ENCODE results near the gene AK1. TPM values are rescaled to one million over a fixed set of nuclear protein-coding genes. Genes with fewer than 3 reads are reported as not detected.

The AK1 gene
- total and polyA plus RNA-seq, 2 of the 13 experiments (the other 11 are each of a cell fraction or from before 2014, with no cell fraction given) = 19.1 to 32.8 TPM

DNA sequence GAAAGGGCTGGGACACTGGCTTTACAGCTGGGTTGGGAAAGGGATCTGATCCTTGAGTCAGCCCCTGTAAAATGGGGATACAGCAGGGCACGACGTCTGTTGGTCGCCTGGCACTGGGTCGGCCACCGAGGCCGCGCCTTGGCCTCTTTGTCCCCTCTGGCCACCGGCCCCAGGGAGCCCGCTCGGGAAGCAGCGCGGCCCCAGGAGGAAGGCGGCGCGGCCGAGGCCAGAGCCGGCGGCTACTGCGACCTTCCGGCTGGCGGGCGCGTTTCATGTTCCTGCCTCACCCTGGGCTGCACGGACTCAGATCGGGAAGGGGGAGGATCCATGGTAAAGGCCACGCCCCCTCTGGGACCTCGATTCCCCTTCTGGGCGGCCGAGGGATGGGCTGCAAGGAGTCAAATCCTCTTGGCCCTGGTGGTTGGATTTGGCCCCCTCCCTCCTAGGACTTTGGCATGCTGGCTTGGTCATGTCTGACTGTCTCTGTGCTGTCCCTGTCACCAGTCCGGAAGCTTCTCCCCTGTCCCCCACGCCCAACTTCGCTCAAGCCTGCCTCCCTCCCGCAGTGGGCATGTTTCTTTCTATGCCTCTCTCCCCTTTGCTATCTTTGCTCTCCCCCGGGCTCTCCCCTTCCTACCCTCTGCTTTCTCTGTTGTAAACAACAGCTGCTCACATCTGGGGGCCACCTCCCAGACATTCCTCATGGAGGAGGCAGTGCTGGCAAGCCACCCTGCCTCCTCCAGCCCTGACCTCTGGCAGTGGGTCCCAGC is 49.0 kb downstream of the AK1 start (continued):
- TF ChIP-seq, protein P1, sequence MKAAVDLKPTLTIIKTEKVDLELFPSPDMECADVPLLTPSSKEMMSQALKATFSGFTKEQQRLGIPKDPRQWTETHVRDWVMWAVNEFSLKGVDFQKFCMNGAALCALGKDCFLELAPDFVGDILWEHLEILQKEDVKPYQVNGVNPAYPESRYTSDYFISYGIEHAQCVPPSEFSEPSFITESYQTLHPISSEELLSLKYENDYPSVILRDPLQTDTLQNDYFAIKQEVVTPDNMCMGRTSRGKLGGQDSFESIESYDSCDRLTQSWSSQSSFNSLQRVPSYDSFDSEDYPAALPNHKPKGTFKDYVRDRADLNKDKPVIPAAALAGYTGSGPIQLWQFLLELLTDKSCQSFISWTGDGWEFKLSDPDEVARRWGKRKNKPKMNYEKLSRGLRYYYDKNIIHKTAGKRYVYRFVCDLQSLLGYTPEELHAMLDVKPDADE (CRISPR knock-in tag; IDR thresholded peaks at IDR 0.05) = no peak
- TF ChIP-seq ATF7-NPFF (CRISPR knock-in tag; IDR thresholded peaks at IDR 0.05; ENCODE audit: low read depth) (peak; percentile 48; the same call in 1 of the 2 replicates), ZBTB8A (CRISPR knock-in tag; IDR thresholded peaks at IDR 0.05; ENCODE audit: borderline replicate concordance, low read depth) (no peak), BRD4 (CRISPR knock-in tag; IDR thresholded peaks at IDR 0.05) (no peak), TCF7L2 (IDR thresholded peaks at IDR 0.05; ENCODE audit: low read depth, low read length) (no peak), ZFP36 (IDR thresholded peaks at IDR 0.05; ENCODE audit: borderline replicate concordance, low read depth, low read length, partially characterized antibody) (no peak), HIVEP1 (CRISPR knock-in tag; IDR thresholded peaks at IDR 0.05) (no peak), MAFG (CRISPR knock-in tag; IDR thresholded peaks at IDR 0.05) (no peak), TBL1XR1 (IDR thresholded peaks at IDR 0.05; ENCODE audit: borderline replicate concordance, low read length, partially characterized antibody) (no peak), ZNF891 (CRISPR knock-in tag; IDR thresholded peaks at IDR 0.05) (peak; percentile 78; the same call in 1 of the 2 replicates), PHB2 (IDR thresholded peaks at IDR 0.05; ENCODE audit: partially characterized antibody) (no peak), XBP1 (CRISPR knock-in tag; IDR thresholded peaks at IDR 0.05) (no peak), ZNF343 (CRISPR knock-in tag; IDR thresholded peaks at IDR 0.05) (no peak), MTA3 (CRISPR knock-in tag; IDR thresholded peaks at IDR 0.05) (no peak), SRSF1 (optimal IDR thresholded peaks at IDR 0.05; ENCODE audit: low read depth, low read length) (no peak), RXRA (CRISPR knock-in tag; IDR thresholded peaks at IDR 0.05) (peak; percentile 56)
- TF ChIP-seq, protein P2, sequence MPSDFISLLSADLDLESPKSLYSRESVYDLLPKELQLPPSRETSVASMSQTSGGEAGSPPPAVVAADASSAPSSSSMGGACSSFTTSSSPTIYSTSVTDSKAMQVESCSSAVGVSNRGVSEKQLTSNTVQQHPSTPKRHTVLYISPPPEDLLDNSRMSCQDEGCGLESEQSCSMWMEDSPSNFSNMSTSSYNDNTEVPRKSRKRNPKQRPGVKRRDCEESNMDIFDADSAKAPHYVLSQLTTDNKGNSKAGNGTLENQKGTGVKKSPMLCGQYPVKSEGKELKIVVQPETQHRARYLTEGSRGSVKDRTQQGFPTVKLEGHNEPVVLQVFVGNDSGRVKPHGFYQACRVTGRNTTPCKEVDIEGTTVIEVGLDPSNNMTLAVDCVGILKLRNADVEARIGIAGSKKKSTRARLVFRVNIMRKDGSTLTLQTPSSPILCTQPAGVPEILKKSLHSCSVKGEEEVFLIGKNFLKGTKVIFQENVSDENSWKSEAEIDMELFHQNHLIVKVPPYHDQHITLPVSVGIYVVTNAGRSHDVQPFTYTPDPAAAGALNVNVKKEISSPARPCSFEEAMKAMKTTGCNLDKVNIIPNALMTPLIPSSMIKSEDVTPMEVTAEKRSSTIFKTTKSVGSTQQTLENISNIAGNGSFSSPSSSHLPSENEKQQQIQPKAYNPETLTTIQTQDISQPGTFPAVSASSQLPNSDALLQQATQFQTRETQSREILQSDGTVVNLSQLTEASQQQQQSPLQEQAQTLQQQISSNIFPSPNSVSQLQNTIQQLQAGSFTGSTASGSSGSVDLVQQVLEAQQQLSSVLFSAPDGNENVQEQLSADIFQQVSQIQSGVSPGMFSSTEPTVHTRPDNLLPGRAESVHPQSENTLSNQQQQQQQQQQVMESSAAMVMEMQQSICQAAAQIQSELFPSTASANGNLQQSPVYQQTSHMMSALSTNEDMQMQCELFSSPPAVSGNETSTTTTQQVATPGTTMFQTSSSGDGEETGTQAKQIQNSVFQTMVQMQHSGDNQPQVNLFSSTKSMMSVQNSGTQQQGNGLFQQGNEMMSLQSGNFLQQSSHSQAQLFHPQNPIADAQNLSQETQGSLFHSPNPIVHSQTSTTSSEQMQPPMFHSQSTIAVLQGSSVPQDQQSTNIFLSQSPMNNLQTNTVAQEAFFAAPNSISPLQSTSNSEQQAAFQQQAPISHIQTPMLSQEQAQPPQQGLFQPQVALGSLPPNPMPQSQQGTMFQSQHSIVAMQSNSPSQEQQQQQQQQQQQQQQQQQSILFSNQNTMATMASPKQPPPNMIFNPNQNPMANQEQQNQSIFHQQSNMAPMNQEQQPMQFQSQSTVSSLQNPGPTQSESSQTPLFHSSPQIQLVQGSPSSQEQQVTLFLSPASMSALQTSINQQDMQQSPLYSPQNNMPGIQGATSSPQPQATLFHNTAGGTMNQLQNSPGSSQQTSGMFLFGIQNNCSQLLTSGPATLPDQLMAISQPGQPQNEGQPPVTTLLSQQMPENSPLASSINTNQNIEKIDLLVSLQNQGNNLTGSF (CRISPR knock-in tag; IDR thresholded peaks at IDR 0.05) = no peak
- TF ChIP-seq, protein P3, sequence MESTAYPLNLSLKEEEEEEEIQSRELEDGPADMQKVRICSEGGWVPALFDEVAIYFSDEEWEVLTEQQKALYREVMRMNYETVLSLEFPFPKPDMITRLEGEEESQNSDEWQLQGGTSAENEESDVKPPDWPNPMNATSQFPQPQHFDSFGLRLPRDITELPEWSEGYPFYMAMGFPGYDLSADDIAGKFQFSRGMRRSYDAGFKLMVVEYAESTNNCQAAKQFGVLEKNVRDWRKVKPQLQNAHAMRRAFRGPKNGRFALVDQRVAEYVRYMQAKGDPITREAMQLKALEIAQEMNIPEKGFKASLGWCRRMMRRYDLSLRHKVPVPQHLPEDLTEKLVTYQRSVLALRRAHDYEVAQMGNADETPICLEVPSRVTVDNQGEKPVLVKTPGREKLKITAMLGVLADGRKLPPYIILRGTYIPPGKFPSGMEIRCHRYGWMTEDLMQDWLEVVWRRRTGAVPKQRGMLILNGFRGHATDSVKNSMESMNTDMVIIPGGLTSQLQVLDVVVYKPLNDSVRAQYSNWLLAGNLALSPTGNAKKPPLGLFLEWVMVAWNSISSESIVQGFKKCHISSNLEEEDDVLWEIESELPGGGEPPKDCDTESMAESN (CRISPR knock-in tag; conservative IDR thresholded peaks at IDR 0.05) = no peak
- TF ChIP-seq, protein P4, sequence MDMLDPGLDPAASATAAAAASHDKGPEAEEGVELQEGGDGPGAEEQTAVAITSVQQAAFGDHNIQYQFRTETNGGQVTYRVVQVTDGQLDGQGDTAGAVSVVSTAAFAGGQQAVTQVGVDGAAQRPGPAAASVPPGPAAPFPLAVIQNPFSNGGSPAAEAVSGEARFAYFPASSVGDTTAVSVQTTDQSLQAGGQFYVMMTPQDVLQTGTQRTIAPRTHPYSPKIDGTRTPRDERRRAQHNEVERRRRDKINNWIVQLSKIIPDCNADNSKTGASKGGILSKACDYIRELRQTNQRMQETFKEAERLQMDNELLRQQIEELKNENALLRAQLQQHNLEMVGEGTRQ (IDR thresholded peaks at IDR 0.05; ENCODE audit: low read depth, low read length) = no peak
- TF ChIP-seq, protein P4 (CRISPR knock-in tag; IDR thresholded peaks at IDR 0.05; ENCODE audit: borderline replicate concordance) = no peak

Measured in HepG2 (cell line).